GM21381 (cell line): ENCODE measurements around the gene EPHA2.

ENCODE experiments used
- ATAC-seq: cut with Tn5 transposase; IDR thresholded peaks from one replicate; pipeline ENCODE4 v1.9.1; 2021; ENCODE audit warnings: mild to moderate bottlenecking, moderate library complexity; ENCODE audit not compliant: unreplicated experiment

EPHA2 gene

GRCh38 chr1:16184557-16185303 is 28.9 kb upstream of the EPHA2 start:
- no peak for ATAC-seq

DNA sequence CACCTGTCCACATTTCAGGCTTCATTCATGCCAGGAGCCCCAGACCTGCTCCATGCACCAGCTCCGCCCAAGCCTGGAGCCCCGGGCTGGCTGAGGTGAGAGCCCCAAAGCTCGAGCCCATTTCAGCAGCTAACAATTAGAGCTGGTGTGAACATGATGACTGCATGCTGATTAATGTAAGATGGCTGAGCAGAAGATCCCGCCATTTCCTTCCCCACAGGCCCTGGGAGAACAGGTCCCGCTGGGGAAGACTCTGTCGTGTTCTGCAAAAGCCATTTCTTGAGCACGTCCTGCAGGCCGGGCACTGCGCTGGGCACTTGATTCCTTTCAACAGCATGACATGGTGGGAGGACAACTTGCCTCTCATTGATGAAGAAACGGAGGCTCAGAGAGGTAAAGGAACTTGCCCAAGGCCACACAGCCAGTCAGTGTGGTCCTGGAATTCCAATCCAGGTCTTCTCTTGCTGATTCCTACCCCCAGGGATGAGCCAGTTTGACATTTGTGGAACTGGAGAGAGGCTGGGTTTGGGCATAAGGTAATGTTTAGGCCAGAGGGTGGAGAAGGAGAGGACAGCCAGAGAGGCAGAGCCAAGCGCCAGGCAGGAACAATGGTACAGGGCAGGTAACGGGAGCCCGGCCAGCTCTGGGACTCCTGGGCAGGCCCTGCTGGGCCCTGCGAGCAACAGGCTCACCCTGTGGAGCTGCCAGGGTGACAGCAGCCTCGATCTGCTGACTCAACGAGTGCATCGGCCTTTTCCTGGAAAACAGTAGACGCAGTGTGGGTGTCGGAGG is 28.1 kb upstream of the EPHA2 start:
- ATAC-seq: no peak

DNA sequence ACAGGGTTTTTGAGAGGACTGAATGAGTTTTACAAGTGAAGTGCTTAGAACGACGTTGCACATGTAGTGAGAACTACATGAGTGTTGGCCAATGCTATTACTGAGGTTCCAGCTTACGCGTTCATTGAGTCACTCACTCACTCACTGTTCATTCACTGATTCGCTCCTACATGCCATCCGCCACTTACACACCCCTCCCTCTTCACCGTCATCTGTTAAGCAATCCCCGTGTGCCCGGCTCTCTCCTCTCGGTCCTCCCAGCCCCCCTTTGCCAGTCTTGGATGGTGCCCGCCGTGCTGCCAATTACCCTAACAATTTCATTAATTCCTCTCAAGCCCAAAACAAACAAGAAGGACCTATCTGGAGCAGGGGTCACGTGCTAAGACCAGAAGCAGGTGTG is 27.3 kb upstream of the EPHA2 start:
- no peak for ATAC-seq

DNA sequence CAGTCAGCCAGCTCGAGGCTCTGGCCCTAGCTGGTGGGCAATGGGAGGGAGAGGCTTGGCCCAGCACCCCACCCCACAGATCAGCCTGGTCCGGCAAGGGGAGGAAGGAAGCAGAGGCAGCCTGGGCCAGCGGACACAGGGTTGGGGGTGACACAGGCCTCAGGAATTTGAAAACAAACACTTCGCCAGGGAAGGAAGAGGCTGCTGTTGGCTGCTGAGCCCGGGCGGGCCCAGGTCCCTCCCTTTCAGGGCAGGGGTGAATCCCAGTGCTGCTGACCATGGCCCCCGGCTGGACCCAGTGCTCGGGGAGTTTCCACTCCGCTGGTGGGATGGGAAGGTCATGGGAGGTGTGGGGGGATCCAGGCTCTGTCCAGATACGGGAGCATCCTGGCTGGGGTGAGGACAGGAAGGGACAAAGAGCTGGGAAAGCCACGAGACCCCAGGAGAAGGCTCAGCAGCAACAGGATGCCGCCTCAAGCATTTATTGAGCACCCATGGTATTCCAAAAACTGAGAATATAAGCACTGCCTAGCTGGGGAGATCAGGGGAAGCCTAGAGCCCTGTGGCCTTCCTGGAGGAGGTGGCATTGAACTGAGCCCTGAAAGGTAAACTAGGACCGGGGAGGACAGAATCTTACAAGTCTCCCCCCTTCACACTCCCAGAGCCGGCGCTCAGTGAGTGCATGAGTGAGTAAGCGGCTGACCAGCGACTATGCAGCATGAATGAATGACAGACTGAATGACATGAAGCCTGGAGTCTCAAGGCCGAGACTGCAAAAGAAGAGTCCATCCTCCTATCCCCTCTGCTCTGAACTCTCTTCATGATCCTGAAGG is 26.2 kb upstream of the EPHA2 start:
- ATAC-seq: no peak

- no peak for ATAC-seq
Observed at GRCh38 chr1:16180291-16180824, 24.5 kb upstream of the EPHA2 start.

GRCh38 chr1:16178596-16179497 is 23.0 kb upstream of the EPHA2 start:
- no peak for ATAC-seq

DNA sequence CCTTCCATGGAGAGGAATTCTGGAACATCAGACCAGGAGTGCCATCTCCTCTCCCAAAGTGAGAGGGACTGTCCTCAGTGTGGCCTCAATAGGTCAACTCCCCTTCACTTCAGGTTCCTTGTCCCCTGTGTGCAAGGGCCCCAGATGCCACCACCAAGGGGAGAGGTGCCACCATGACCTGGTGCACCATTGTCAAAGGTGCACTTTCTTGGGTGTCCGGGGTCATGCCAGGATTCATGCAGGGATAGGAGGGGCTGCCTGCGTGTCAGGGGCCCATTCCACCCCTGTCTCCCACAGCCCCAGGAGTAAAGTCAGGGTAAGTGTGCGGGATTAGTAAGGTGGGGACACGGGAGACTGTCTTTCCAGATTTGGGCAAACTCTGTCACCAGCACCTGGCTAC is 21.4 kb upstream of the EPHA2 start:
- no peak for ATAC-seq

- no peak for ATAC-seq
Observed at GRCh38 chr1:16176653-16177052, 20.8 kb upstream of the EPHA2 start.

DNA sequence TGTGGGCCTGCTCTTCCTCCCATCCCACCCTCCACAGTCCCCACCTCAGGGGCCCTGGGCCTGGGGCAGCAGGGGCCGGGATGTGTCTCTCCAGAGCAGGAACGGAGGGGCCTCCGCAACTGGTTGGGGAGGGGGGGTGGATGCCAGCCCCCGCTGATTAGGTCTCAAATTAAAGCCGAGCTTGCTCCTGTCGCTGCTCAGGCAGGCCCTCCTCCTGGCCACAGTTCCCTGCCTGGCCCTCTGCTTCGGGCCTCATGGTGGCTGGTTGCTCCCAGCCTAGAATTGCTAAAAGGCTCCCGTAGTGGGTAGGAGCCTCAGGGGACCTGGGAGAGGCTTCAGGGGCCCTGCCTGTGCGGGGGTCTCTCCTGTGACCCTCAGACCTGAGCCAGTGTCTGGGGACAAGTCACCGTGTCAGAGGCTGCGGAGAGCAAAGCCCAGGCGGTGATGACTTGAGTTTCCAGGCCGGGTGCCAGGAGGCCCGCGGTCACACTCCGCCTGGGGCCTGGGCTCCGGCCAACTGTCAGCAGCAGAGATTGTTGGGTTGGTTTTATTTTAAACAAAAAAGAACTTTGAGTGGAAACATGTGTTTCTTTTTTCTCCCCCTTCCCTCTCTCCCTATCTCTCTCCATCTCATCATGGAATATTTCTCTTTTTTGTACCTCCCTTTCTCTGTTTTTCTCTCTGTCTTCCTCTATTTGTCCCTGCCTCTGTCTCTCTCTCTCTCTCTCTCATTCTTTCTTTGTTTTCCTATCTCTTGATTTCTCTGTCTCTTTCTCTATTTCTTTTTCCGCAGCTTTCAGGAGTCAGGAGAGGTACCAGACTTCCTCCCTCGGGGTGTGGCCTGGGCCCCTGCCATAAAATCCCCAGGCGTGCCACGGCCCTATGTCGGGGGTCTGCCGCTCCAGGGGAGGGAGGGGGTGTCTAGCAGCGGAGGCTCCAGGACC is 20.0 kb upstream of the EPHA2 start:
- ATAC-seq: no peak

GRCh38 chr1:16174886-16175598 is 19.2 kb upstream of the EPHA2 start:
- ATAC-seq: no peak

GRCh38 chr1:16174261-16174868 is 18.5 kb upstream of the EPHA2 start:
- ATAC-seq: no peak

DNA sequence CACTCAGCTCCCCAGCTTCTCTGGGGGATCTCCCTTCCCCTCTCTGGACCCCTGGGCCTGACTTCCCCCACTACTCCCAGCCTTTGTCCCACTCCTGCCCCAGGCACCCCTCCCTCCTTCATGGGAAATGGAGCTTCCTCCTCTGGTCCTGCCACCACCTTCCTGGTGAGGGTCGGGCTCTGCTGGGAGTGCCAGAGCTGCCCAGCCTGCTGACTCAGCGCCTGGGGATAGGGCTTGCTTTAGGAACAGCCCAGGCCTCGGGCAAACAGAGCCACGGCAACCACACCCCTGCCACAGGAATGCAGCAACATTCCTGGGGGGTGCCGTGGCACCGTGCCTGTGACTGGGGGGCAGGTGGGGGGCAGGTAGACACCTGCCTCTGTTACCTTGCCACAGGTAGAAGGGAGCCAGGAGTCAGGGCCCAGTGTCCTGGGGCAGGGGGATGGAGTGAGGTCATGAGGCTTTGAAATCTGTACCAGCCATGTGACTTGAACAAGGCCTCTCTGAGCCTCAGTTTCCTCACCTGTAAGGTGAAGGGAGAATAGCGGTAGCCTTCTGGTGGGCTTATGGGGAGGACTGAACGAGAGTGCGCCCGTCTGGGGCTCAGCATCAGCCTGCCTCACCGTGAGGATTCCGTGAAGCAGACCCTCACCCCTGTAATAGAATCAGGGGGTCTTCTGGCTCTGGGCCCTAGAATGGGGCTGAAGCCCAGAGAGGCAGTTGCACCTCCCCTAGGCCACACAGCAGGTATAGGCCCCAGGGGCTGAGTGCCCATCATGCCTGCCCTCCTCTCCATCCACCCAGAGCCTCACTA is 17.8 kb upstream of the EPHA2 start:
- ATAC-seq: no peak

GRCh38 chr1:16172964-16173446 is 17.1 kb upstream of the EPHA2 start:
- no peak for ATAC-seq

- ATAC-seq: no peak
Observed at GRCh38 chr1:16172218-16172830, 16.5 kb upstream of the EPHA2 start.

DNA sequence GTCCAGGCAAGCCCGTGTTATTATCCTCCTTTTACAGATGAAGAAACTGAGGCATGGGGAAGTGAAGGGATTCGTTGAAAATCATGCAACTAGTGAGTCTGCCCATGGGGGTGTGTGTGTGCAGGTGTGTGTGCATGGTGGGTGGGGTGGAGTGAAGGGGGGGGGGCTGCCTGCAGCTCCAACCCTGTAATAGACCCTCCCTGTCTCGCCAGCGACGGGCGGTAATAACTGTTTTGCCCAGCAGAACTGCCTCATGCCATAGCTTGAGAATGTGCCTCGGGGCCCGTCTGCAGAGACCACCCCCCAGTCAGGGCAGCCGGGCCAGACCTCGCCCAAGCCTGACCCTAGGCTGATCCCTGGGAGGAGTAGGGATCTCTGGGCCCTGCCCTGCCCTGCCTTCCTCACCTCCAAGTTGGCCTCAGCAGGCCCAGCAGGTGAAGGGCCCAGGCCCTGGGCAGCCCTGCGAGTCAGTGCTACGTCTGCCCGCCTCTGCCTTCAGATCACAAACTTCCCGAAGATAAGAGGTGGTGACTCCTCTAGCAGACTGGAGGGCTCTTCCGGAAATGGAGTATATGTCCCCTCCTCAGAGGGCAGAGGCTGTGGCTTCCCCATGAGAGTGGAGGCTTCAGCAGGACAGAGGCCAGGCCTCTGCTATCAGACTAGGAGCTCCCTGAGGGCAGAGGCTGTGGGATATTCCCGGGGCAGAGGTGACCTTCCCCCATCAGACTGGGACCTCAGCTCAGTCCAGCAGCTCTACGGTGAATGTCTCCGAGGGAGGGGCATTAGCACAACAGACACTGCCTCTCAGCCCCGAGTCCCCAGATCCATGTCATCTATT is 15.7 kb upstream of the EPHA2 start:
- no peak for ATAC-seq

GRCh38 chr1:16170283-16170673 is 14.4 kb upstream of the EPHA2 start:
- ATAC-seq: no peak
